Mesothelial cell of epicardium (in vitro differentiated cells): Measurements from ENCODE around the gene NFATC2. TPM values are rescaled to one million over a fixed set of nuclear protein-coding genes. Genes with fewer than 3 reads are reported as not detected.
"Not testable (repeated sequence)": the region's sequence is repeated elsewhere in the genome, so short reads cannot be mapped to it uniquely, and the experiment has no call there.

Source experiments
- DNase-seq, 2 experiments: peaks; one replicate each; pipeline ENCODE4 v3.0.0; 2021; ENCODE audit warnings: low spot score in 2 of 2; ENCODE audit not compliant: unreplicated experiment in 2 of 2
- H3K27ac Mint-ChIP-seq: 2 replicates; pipeline ENCODE4 v1.8.0; 2021; ENCODE audit warnings: mixed read lengths
- H3K27me3 Mint-ChIP-seq: 2 replicates; pipeline ENCODE4 v1.8.0; 2021; ENCODE audit warnings: low read depth, mixed read lengths
- H3K36me3 Mint-ChIP-seq: 2 replicates; pipeline ENCODE4 v1.8.0; 2021; ENCODE audit warnings: mixed read lengths
- H3K4me1 Mint-ChIP-seq: 2 replicates; pipeline ENCODE4 v1.8.0; 2021; ENCODE audit warnings: mixed read lengths
- H3K4me3 Mint-ChIP-seq: 2 replicates; pipeline ENCODE4 v1.8.0; 2021; ENCODE audit warnings: mild to moderate bottlenecking, moderate library complexity, mixed read lengths
- H3K9me3 Mint-ChIP-seq: 2 replicates; pipeline ENCODE4 v1.8.0; 2021; ENCODE audit warnings: mixed read lengths
- CTCF ChIP-seq: fragments of 200-600 bp; sonication (generic); IDR thresholded peaks from one replicate; pipeline ENCODE4 v1.5.0; 2021; ENCODE audit warnings: antibody characterized with exemption; ENCODE audit not compliant: unreplicated experiment
- total RNA-seq: library from RNA; stranded (reverse); gene quantifications from 3 replicates; pipeline ENCODE4 v1.2.1, GENCODE V29; 2021

Gene NFATC2
- total RNA-seq, 1 donor from 2014 or later: 14.0 TPM

- DNase-seq: no peak
- peaks cover 2% of the 10 kb centered on the region for H3K4me1 Mint-ChIP-seq
- no peak overlapping the region for H3K27ac Mint-ChIP-seq
- no peaks in the 10 kb centered on the region for H3K36me3 Mint-ChIP-seq
- H3K27me3 Mint-ChIP-seq: no peaks in the 10 kb centered on the region
- no peak for TF ChIP-seq CTCF
- H3K9me3 Mint-ChIP-seq: peaks cover 6% of the 10 kb centered on the region
- no peak overlapping the region for H3K4me3 Mint-ChIP-seq
Measured at GRCh38 chr20:51574248-51575033, 31.9 kb upstream of the NFATC2 start.

- H3K4me1 Mint-ChIP-seq: peaks cover 2% of the 10 kb centered on the region
- H3K4me3 Mint-ChIP-seq: no peak overlapping the region
- no peak for TF ChIP-seq CTCF
- no peaks in the 10 kb centered on the region for H3K27me3 Mint-ChIP-seq
- peaks cover 8% of the 10 kb centered on the region for H3K9me3 Mint-ChIP-seq
- DNase-seq: no peak
- H3K27ac Mint-ChIP-seq: no peak overlapping the region
- no peaks in the 10 kb centered on the region for H3K36me3 Mint-ChIP-seq
Measured at GRCh38 chr20:51573576-51574243, 31.2 kb upstream of the NFATC2 start.

- Mint-ChIP-seq H3K9me3 (peaks cover 17% of the 10 kb centered on the region), H3K4me1 (peaks cover 2% of the 10 kb centered on the region), H3K36me3 (no peaks in the 10 kb centered on the region), H3K4me3 (no peak overlapping the region), H3K27me3 (peaks cover 3% of the 10 kb centered on the region), H3K27ac (no peak overlapping the region)
- no peak for TF ChIP-seq CTCF
- no peak for DNase-seq
Measured at GRCh38 chr20:51571460-51571794, 28.9 kb upstream of the NFATC2 start.

GRCh38 chr20:51570739-51571459, 28.4 kb upstream of the NFATC2 start:
- Mint-ChIP-seq H3K36me3 (no peaks in the 10 kb centered on the region), H3K4me1 (peaks cover 2% of the 10 kb centered on the region), H3K9me3 (peaks cover 17% of the 10 kb centered on the region), H3K27me3 (peaks cover 3% of the 10 kb centered on the region), H3K4me3 (no peak overlapping the region), H3K27ac (no peak overlapping the region)
- DNase-seq: no peak
- no peak for TF ChIP-seq CTCF

- peaks cover 17% of the 10 kb centered on the region for H3K9me3 Mint-ChIP-seq
- H3K27me3 Mint-ChIP-seq: peaks cover 4% of the 10 kb centered on the region
- peaks cover 2% of the 10 kb centered on the region for H3K4me1 Mint-ChIP-seq
- DNase-seq: no peak
- H3K4me3 Mint-ChIP-seq: no peak overlapping the region
- no peaks in the 10 kb centered on the region for H3K36me3 Mint-ChIP-seq
- no peak overlapping the region for H3K27ac Mint-ChIP-seq
- no peak for TF ChIP-seq CTCF
Measured at GRCh38 chr20:51569815-51570738, 27.6 kb upstream of the NFATC2 start.

- H3K9me3 Mint-ChIP-seq: peaks cover 10% of the 10 kb centered on the region
- peaks cover 12% of the 10 kb centered on the region for H3K27me3 Mint-ChIP-seq
- H3K36me3 Mint-ChIP-seq, H3K27ac Mint-ChIP-seq, H3K4me1 Mint-ChIP-seq, DNase-seq, H3K4me3 Mint-ChIP-seq: not testable (repeated sequence)
Measured at GRCh38 chr20:51568533-51568932, 26.0 kb upstream of the NFATC2 start.
